Activated naive CD4-positive, alpha-beta T cell treated with anti-CD3 and anti-CD28 coated beads, Interleukin-2, amount 50 U/mL, for 72 hours (primary cell): ENCODE measurements around the gene ZNF311. TPM values are rescaled to one million over a fixed set of nuclear protein-coding genes. Genes with fewer than 3 reads are reported as not detected.
A peak's percentile ranks its signal among the peaks of the same experiment; 100 is the strongest.

Experiments
- ATAC-seq, 2 donors: fragments of 150-1000 bp; cut with Tn5 transposase; 2 replicates each; pipeline ENCODE4 v1.10.0; 2021; ENCODE audit warnings: mild to moderate bottlenecking in 2 of 2, moderate library complexity in 2 of 2
- DNase-seq, 2 donors: peaks; one replicate each; pipeline ENCODE4 v3.0.0; 2021 to 2022; ENCODE audit warnings: low spot score in 2 of 2
- H3K27ac Mint-ChIP-seq, 2 donors: one replicate each; pipeline ENCODE4 v1.8.0; 2022; ENCODE audit warnings: mild to moderate bottlenecking in 2 of 2, mixed read lengths in 2 of 2
- H3K36me3 Mint-ChIP-seq, 2 donors: one replicate each; pipeline ENCODE4 v1.8.0; 2022; ENCODE audit warnings: mixed read lengths in 2 of 2
- H3K9me3 Mint-ChIP-seq, 2 donors: one replicate each; pipeline ENCODE4 v1.8.0; 2022; ENCODE audit warnings: mixed read lengths in 2 of 2
- total RNA-seq, 2 donors: library from RNA; stranded (reverse); gene quantifications; one replicate each; pipeline ENCODE4 v1.2.3, GENCODE V29; 2022

The ZNF311 gene
- under 1 TPM; 0.16 to 0.53 TPM for total RNA-seq

DNA sequence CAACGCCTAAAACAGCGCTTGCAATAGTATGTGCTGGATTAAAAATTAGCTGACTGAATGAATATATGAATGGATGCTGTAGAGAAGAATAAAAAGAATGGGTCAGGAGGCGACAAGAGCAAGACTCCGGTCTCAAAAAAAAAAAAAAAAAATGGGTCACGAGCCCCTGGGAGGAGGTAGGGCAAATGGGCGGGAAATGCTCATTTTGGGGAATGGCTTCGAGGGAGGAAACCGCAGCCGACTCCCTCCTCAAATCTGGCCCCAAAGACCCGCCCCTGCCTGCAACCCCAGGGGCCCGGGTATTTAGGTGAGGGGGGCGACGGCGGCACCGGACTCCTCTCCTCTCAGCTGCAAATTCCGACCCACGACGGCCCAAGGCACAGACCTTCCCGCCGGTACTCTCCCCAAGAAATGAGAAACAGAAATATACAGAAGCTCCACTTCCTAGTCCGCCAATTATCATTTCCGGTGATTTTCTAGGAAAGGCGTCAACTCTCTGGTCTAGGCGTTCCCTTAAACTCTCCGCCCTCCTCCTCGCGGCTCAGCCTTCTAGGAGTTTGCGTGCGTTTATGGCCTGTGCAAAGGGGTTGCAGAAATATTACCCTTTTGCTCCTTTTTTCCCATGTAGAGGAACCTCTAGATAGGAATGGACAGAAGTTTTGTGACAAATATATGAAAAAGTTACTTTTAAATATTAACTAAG, at the start of gene ZNF311:
Gene ZNF311 (minus strand): TSS at position 133 of the 703 bp plus-strand sequence. CDS start 1,361 bp downstream, outside the sequence.
- H3K36me3 Mint-ChIP-seq, result peaks cover 0 to 14% of the 10 kb centered on the region in 2 donors
- ATAC-seq, result peak; percentile 81 to 97
- peak in 1 of 2 donors; percentile 35 for DNase-seq
- peak within 1 kb of the TSS; percentile 34 to 57 for H3K27ac Mint-ChIP-seq
- peaks cover 6 to 9% of the 10 kb centered on the region in 2 donors for H3K9me3 Mint-ChIP-seq

DNA sequence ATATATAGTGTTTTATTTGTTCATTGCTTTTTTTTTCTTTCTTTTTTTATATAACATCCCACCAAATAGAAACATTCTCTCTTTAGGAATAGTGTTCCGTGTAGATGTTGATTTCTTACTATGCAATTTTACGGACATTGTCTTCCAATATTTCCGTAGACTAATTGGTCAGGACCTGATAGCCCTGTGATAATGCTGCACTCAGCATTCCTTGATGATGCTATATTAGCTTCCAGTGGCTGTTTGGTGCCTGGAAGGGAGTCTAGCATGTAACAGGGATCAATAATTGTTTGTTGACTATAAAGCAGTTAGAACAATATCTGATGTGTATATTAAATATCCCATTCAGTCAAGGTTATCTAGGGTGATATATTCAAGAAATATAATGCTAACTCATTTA, 46.6 kb upstream of the ZNF311 start:
- H3K9me3 Mint-ChIP-seq, result peaks cover 0 to 4% of the 10 kb centered on the region in 2 donors
- ATAC-seq (no peak), DNase-seq (no peak)
- H3K36me3 Mint-ChIP-seq, result peaks cover 0 to 6% of the 10 kb centered on the region in 2 donors
- no peak overlapping the region for H3K27ac Mint-ChIP-seq

DNA sequence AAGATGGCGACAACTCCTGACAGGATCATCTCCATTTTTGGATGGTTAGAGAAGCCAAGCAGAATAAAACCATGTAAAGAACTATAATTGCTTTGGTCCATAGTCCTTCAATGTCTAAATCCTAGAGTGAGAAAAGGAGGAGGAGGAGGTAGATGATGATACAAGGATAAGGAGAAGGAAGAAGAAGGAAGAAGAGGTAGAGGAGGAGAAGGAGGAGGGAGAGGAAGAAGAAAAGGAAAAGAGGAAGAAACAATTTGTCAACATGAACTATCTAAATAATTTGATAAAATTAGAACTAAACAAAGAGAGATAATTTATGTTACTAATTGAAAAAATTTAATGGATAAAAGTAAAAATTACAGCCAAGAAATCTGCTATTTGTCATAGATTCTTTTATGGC, 40.0 kb upstream of the ZNF311 start, which contains the start of gene OR2W1:
Gene OR2W1 (minus strand): TSS at position 101 of the 400 bp plus-strand sequence. CDS start 0 bp downstream, at position 101.
- Mint-ChIP-seq H3K9me3 (no peaks in the 10 kb centered on the region), H3K27ac (no peak within 1 kb of the TSS), H3K36me3 (peaks cover 0 to 6% of the 10 kb centered on the region in 2 donors)
- ATAC-seq (no peak), DNase-seq (no peak)

DNA sequence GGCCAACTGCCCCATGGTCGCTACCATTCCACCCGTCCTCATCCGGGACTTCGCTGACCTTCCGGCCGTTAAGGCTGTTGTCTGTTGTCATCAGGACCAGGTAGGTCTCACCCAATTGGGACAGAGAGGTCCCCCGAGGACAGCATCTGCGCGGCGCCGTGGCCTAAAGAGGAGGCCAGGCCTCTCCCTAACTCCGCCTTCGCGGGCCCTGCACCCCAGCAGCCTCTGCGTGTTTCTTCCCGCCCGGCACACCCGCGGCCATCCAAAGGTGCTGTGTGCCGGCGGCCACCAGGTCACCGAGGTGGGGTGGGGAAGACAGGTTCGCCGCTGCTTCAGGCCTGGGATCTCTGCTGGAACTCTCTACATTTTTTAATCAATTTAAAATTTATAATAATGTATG, 30.8 kb upstream of the ZNF311 start:
- Mint-ChIP-seq H3K36me3 (no peaks in the 10 kb centered on the region), H3K27ac (no peak overlapping the region), H3K9me3 (no peaks in the 10 kb centered on the region)
- no peak for DNase-seq
- no peak for ATAC-seq

DNA sequence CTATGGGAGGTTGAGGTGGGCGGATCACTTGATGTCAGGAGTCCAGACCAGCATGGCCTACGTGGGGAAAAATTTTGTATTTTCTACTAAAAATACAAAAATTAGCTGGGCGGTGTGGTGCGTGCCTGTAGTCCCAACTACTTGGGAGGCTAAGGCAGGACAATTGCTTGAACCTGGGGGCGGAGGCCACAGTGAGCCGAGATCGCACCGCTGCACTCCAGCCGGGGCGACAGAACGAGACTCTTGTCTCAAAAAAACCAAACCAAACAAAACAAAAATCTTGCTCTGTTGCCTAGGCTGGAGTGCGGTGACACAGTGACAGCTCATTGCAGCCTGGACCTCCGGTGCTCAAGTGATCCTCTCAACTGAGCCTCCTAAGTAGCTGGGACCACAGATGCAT, 23.7 kb upstream of the ZNF311 start:
- no peak overlapping the region for H3K27ac Mint-ChIP-seq
- no peaks in the 10 kb centered on the region for H3K9me3 Mint-ChIP-seq
- no peaks in the 10 kb centered on the region for H3K36me3 Mint-ChIP-seq
- DNase-seq (no peak), ATAC-seq (no peak)

DNA sequence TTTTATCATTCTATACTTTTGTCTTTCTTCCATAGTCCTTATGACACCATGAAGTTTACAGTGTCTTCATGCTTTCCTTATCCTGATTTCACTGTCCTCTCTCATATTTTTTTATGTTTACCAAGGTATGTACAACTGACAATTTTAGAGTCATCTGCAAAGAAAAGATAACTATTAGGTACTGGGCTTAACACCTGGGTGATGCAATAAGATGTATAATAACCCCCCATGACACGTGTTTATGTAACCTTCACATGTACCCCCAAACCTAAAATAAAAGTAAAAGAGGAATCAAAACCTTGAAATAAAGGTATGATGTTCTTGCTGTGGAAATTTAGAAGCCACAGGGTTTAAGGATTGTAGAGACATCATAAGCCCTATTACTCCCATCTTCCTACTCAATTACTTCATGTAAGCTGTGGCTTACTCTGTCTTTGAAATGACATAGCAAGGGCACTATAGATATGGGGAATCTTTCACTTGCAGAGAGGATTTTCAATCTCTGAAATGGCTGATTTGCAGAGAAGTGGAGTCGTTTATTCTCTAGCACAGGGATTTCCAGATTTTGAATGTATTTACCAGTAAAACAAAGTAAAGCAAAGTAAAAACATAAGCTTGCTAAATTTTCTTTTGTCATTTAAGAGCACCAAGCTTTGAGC, 20.9 kb upstream of the ZNF311 start:
- DNase-seq, result no peak
- Mint-ChIP-seq H3K27ac (no peak overlapping the region), H3K9me3 (no peaks in the 10 kb centered on the region), H3K36me3 (no peaks in the 10 kb centered on the region)
- no peak for ATAC-seq

DNA sequence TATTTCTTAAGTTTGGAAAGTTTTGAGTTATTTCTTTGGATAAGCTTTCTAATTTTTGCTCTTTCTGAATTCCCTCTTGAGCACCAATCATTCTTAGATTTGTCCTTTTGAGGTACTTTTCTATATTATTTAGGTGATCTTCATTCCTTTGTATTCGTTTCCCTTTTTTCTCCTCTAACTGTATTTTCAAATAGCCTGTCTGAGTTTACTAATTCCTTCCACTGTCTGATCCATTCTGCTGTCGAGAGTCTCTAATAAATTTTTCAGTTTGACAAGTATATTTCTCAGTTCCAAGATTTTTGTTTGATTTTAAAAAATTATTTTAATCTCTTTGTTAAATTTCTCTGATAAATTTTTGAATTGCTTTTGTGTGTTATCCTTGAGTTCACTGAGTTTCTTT, 16.3 kb upstream of the ZNF311 start:
- ATAC-seq, result no peak
- DNase-seq, result no peak
- Mint-ChIP-seq H3K9me3 (no peaks in the 10 kb centered on the region), H3K36me3 (peaks cover 0 to under 1% of the 10 kb centered on the region in 2 donors), H3K27ac (no peak overlapping the region)

DNA sequence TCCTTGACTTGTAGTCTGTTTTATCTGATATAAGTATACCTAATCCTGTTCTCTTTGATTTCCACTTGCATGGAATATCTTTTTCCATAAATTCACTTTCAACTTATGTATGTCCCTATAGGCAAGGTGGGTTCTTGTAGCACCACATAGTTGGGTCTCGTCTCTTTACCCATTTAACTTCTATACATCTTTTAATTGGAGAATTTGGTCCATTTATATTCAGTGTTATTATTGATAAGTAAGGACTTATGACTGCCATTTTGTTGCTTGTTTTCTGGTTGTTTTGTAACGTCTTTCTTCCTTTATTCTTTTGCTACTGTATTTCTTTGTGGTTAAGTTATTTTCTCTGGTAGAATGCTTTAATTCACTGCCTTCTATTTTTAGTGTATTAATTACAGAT, 14.5 kb upstream of the ZNF311 start:
- Mint-ChIP-seq H3K9me3 (no peaks in the 10 kb centered on the region), H3K36me3 (peaks cover 8 to 10% of the 10 kb centered on the region in 2 donors), H3K27ac (no peak overlapping the region)
- ATAC-seq, result no peak
- DNase-seq, result no peak

DNA sequence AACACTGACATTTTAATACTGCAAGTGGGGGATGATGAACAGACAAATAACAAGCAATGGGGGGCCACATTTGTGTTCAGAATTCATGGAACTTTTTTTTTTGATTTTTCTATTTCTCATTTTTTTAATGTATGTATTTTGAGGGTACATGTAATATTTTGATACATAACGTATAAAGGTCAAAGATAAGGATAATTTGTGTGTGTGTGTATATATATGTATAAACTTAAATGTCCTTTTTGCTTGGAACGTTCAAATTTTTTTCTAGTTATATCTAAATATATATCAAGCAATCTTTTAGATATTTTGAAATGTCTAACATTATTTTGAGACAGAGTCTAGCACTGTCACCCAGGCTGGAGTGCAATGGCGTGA, 12.3 kb upstream of the ZNF311 start:
- ATAC-seq, result no peak
- peaks cover 8 to 10% of the 10 kb centered on the region in 2 donors for H3K36me3 Mint-ChIP-seq
- no peak overlapping the region for H3K27ac Mint-ChIP-seq
- H3K9me3 Mint-ChIP-seq, result no peaks in the 10 kb centered on the region
- no peak for DNase-seq

DNA sequence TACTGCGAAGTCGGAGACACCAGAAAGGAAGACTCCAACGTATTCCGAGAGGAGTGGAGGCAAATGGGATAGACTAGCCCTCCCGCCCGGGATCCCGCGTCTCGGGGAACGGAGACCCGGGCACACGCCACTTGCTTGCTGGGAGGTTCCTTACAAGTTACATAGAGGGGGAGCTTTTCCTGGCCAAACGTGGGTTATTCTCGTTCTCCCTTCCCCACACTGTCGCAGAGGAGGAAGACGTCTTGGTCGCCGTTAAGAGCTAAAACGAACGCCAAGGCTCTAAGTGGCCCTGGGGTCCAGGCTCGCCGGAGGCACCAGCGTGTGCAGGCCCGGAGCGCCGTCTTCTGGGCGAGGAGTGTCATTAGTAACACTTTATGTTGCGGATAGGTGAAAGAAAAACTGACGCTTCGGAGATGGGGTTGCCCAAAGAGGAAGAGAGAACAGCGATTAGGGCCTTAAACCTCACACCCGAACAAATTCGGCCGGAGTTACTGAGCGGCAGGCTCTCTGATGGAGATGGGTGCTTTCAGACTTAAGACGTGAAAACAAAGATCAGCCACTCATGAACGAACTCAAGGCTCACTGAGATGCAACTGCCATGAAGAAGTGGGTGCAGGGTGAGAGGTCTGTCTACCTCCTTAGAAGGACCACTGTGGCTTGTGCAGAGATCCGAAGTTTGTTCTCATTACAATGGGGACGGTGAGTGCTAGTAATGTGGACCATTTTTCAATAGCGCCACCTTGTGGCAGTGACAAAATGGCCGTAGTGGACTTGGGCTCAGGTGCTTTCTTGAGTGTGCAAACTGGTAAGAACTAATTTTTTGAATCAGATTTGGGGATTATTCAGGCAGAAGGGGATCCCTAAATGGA, 11.7 kb upstream of the ZNF311 start:
- H3K9me3 Mint-ChIP-seq, result no peaks in the 10 kb centered on the region
- H3K36me3 Mint-ChIP-seq, result peaks cover 8 to 10% of the 10 kb centered on the region in 2 donors
- DNase-seq (peak; percentile 78 to 86), ATAC-seq (peak; percentile 84 to 89)
- H3K27ac Mint-ChIP-seq, result peak overlapping the region; percentile 61 to 69

DNA sequence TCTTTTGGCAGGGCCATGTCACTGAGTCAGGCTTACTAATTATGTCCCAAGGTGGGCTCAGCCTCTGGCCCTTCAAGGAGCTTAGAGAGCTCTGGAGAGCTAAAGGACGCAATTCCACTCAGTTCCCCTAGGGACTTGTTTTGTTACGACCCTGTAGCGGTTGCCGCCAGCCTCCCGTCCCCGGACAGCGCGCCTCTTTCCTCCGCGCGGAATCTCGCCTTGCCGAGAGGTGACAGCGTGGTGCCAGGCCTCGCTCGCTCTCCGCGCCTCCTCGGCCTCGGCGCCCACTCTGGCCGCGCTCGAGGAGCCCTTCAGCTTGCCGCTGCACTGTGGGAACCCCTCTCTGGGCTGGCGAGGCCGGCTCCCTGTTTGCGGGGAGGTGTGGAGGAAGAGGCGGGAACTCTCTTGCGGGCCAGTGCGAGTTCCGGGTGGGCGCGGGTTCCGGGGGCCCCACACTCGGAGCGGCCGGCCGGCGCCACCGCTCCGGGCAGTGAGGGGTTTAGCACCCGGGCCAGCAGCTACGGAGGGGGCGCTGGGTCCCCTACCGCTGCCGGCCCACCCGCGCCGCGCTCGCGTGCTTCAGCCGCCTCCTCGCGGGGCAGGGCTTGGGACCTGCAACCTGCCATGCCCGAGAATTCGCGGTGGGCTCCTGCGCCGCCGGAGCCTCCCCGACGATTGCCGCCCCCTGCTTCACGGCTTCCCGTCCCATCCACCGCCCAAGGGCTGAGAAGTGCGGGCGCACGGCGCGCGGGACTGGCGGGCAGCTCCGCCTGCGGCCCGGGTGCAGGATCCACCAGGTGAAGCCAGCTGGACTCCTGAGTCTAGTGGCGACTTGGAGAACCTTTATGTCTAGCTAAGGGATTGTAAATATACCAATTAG, 9.9 kb upstream of the ZNF311 start:
- Mint-ChIP-seq H3K9me3 (no peaks in the 10 kb centered on the region), H3K27ac (no peak overlapping the region), H3K36me3 (peaks cover 10 to 12% of the 10 kb centered on the region in 2 donors)
- no peak for ATAC-seq
- no peak for DNase-seq

DNA sequence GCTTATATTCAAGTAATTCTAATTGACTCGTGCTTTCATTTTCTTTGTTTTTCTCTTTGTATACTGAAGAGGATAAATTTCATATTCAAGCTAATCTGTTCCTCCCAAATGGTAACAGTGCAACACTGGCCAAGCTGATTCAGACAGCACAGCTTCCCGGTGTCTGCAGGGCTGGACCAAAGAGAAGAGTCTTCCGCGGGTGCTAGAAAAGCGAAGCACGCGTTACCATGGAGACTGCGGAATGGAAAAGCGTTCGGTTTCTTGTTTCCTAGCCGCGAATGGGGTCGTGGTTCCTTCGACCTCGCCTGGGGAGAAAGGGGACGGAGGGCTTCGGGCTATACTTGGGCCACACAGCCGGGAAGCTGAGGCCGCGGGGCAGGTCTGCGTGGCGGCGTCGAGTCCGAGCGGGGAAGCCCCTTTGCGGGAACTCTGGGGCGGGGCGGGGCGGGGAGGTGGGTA, 6.2 kb upstream of the ZNF311 start:
- H3K27ac Mint-ChIP-seq, result peak overlapping the region in 1 of 2 donors; percentile 72
- ATAC-seq (peak; percentile 68 to 79), DNase-seq (peak in 1 of 2 donors; percentile 33)
- peaks cover 8 to 12% of the 10 kb centered on the region in 2 donors for H3K36me3 Mint-ChIP-seq
- H3K9me3 Mint-ChIP-seq, result no peaks in the 10 kb centered on the region

DNA sequence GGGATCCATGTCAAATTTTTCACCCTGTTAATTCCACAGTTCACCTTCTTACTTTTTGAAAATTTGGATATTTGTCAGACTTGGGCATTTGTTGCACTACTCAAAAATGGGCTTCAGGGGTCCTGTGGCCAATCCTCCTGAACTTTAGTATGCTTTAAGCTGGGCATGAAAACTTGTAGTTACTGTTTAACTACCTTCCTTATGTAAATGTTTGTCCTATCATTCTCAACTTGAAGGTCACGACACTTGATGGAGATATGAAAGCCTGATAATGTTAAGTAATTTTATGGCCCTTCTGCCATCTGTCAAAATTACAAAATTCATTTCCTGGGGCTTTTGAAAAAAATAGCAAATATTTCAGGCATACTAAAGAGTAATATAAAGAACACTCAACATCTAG, 4.2 kb upstream of the ZNF311 start:
- no peak for DNase-seq
- no peak for ATAC-seq
- peaks cover 0 to 18% of the 10 kb centered on the region in 2 donors for H3K36me3 Mint-ChIP-seq
- H3K9me3 Mint-ChIP-seq, result peaks cover 6 to 7% of the 10 kb centered on the region in 2 donors
- H3K27ac Mint-ChIP-seq, result no peak overlapping the region

DNA sequence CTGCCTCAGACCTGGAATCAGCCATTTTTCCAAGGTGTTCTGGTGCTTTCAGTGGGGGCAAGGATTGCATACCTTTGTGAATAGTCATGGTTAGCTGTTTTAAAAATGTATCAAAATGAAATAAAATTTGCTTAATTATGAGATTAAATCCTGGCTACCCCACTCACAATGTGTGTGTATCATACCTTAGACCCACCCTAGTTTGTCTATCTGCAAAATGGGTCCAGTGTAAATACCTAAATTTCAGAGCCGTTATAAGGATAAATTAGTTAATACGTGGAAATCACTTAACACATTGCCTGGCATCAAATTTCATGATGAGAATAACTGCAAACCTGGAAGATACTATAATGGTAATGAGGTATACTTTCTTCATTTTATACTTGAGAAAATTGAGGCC, 3.0 kb upstream of the ZNF311 start:
- DNase-seq (no peak), ATAC-seq (no peak)
- Mint-ChIP-seq H3K27ac (no peak overlapping the region), H3K36me3 (peaks cover 0 to 18% of the 10 kb centered on the region in 2 donors), H3K9me3 (peaks cover 6 to 9% of the 10 kb centered on the region in 2 donors)

DNA sequence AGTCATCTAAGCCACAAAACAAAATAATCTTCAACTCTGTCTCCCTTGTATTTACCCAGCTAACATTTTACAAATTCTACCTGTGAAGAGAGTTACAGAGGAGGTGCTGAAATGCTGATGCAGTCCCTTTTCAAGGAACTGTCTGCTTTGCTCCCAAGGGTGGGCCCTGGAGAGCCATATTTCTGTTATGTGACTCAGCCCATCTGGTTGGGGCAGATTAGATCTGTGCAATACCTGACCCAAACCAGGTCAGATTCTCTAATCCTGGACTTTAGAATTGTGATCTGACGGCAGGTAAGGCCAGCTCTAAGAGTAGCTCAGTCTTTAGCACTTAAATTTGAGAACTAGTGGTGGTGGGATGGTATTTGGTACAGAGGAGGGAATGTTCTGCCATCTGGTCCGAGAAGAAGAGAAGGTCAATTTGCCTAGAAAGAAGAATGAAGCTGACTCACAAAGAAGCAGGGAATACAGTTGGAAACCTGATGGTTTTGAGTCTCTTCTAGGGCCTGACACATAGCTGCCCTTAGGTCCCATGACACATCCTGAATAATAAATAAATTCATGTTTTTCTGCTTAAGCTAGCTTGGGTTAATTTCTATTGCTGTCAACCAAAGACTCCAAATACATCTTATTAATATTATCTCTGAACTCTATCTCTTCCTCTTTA, 8.1 kb downstream of the ZNF311 start:
- no peaks in the 10 kb centered on the region for H3K9me3 Mint-ChIP-seq
- ATAC-seq, result no peak
- no peak for DNase-seq
- H3K36me3 Mint-ChIP-seq, result no peaks in the 10 kb centered on the region
- H3K27ac Mint-ChIP-seq, result no peak overlapping the region
